Transverse colon (tissue), 3 donors: ENCODE measurements around the gene C17orf100.

Experiments
- CTCF ChIP-seq, 5 experiments: fragments of 200-600 bp in 3 of 5; fragments of 450-650 bp in 2 of 5; sonication (generic) in 3 of 5; IDR thresholded peaks; 1 replicate in 2 of 5; 2 replicates in 3 of 5; pipeline ENCODE4 v1.5.1; 2016 to 2017; ENCODE audit warnings: antibody characterized with exemption in 5 of 5, inconsistent platforms in 3 of 5, mild to moderate bottlenecking in 2 of 5, moderate library complexity in 1 of 5
- EP300 ChIP-seq: sonication (generic); formaldehyde crosslinking; IDR thresholded peaks from one replicate; pipeline ENCODE4 v1.6.1; 2017; ENCODE audit warnings: antibody characterized with exemption, low read depth
- POLR2A ChIP-seq: fragments of 450-650 bp; IDR thresholded peaks from one replicate; pipeline ENCODE4 v1.6.1; 2016; ENCODE audit warnings: antibody characterized with exemption, mild to moderate bottlenecking, moderate library complexity

GRCh38 chr17:6668727-6669425, 17.3 kb downstream of the C17orf100 start:
- TF ChIP-seq POLR2A, result no peak
- no peak for TF ChIP-seq CTCF (IDR thresholded peaks at IDR 0.05)
- no peak for TF ChIP-seq EP300
